ENCODE data around the gene FN3K.

Gene FN3K

DNA sequence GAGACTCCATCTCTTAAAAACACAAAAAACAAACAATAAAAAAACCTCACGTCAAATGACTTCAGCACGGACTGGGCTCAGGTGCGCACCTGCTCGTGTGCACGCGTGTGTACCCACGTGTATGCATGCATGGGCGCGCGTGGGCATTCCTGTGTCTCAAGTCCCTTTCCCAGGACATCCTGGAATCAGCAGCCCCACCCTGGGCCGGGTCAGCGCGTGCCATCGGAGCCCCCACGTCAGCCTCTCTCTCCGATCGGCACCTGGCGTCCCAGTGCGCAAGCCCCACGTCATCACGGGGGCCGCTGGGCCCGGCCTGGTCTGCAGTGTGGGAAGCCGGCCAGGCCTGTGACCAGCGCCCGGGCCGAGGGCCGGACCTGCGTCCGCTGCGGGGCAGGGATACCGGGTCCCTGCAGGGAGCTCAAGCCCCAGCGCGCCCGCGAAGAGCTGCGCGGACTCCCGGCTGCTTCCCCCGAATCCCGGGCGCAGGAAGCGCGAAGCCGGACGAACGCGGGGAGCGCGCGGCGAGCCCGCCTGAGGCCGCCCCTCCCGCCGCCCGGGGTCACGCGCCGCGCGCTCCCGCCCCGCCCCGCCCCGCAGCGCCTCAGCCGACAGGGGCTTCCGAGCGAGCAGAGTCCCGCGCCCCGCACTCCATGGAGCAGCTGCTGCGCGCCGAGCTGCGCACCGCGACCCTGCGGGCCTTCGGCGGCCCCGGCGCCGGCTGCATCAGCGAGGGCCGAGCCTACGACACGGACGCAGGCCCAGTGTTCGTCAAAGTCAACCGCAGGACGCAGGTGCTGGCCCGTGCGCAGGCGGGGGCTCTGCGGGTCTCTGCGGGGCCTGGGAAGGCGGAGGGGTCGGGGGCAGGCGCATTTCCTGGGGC lies at the start of gene FN3K:
Gene FN3K (plus strand): TSS at position 629 of the 880 bp plus-strand sequence. CDS start 22 bp downstream, at position 651.
- H3K4me3 ChIP-seq (ENCODE audit: low read length), result peak within 1 kb of the TSS; percentile 26; the same call in 1 of the 2 replicates
- TF ChIP-seq ZNF274 (IDR thresholded peaks at IDR 0.05; ENCODE audit: low read depth, low read length), result no peak

GRCh38 chr17:82686366-82687324 lies 48.8 kb upstream of the FN3K start:
- no peak overlapping the region for H3K4me3 ChIP-seq (ENCODE audit: low read length)
- TF ChIP-seq ZNF274 (IDR thresholded peaks at IDR 0.05; ENCODE audit: low read depth, low read length), result no peak

GRCh38 chr17:82687375-82687861 lies 48.0 kb upstream of the FN3K start:
- TF ChIP-seq ZNF274 (IDR thresholded peaks at IDR 0.05; ENCODE audit: low read depth, low read length), result no peak
- no peak overlapping the region for H3K4me3 ChIP-seq (ENCODE audit: low read length)

DNA sequence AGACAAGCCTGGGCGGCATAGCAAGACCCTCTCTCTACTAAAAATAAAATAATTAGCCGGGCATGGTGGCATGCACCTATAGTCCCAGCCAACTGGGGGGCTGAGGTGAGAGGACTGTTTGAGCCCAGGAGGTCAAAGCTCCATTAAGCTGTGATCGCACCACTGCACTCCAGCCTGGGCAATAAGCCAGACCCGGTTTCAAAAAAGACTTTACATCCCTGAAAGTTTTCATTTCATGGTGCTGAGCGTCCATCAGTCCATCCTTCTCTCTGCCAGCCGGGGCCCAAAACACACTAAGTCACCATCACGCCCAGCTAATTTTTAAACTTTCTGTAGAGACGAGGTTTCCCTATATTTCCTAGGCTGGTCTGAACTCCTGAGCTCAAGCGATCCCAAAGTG lies 47.5 kb upstream of the FN3K start:
- TF ChIP-seq ZNF274 (IDR thresholded peaks at IDR 0.05; ENCODE audit: low read depth, low read length), result no peak
- no peak overlapping the region for H3K4me3 ChIP-seq (ENCODE audit: low read length)

- H3K4me3 ChIP-seq (ENCODE audit: low read length), result no peak overlapping the region
- no peak for TF ChIP-seq ZNF274 (IDR thresholded peaks at IDR 0.05; ENCODE audit: low read depth, low read length)
Observed at GRCh38 chr17:82689077-82689476, 46.3 kb upstream of the FN3K start.

DNA sequence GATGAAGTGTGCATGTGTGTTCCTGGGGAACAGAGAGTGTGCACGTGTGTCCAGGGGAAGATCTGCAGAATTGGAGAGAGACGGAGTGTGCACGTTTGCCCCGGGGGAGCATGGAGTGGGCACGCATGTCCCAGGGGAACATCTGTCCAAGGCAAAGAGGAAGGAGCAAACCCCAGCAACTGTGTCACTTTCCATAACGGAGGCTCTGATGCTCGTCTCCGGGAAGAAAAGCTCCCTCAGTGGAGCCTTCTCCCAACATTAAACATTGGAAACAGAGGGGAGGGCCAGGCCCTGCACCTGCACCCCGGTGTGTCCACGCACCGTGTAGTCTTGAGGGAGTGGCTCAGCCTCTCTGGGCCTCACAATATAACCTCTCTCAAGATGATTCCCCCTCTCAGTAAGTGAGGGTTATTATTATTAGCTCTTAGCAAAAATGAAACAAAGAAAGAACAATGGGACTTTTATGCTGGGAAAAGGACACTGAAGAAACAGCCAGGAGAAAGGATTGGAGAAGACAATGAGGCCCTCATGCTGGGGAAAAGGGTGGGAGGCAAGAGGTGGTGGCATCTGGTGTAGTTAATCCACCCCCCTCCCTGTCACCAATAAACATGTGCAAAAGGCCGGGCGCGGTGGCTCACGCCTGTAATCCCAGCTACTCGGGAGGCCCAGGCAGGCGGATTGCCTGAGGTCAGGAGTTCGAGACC lies 44.5 kb upstream of the FN3K start:
- H3K4me3 ChIP-seq (ENCODE audit: low read length), result no peak overlapping the region
- no peak for TF ChIP-seq ZNF274 (IDR thresholded peaks at IDR 0.05; ENCODE audit: low read depth, low read length)

- no peak for TF ChIP-seq ZNF274 (IDR thresholded peaks at IDR 0.05; ENCODE audit: low read depth, low read length)
- no peak overlapping the region for H3K4me3 ChIP-seq (ENCODE audit: low read length)
Observed at GRCh38 chr17:82691714-82692113, 43.7 kb upstream of the FN3K start.

DNA sequence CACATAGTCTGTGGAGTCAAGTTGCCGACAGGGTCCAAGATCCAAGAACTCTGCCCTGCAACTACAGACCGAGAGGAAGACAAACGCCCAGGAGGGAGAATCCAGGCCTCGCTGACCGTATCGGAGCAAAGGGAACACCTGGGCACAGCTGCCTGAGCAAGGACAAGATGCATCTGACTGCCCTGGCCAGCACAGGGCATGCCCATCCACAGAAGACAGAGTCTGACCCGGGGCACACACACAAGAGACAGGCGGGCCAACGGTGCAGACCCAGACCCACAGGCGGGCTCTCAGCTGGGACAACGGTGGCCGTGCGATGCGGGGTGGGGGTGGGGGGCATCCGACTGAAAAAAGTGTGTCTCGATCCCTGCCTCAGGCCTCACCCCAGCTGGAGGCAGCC lies 43.1 kb upstream of the FN3K start:
- no peak overlapping the region for H3K4me3 ChIP-seq (ENCODE audit: low read length)
- TF ChIP-seq ZNF274 (IDR thresholded peaks at IDR 0.05; ENCODE audit: low read depth, low read length), result no peak

GRCh38 chr17:82693168-82693867 lies 42.1 kb upstream of the FN3K start:
- H3K4me3 ChIP-seq (ENCODE audit: low read length), result no peak overlapping the region
- no peak for TF ChIP-seq ZNF274 (IDR thresholded peaks at IDR 0.05; ENCODE audit: low read depth, low read length)

GRCh38 chr17:82694647-82695046 lies 40.8 kb upstream of the FN3K start:
- no peak for TF ChIP-seq ZNF274 (IDR thresholded peaks at IDR 0.05; ENCODE audit: low read depth, low read length)
- H3K4me3 ChIP-seq (ENCODE audit: low read length), result no peak overlapping the region

DNA sequence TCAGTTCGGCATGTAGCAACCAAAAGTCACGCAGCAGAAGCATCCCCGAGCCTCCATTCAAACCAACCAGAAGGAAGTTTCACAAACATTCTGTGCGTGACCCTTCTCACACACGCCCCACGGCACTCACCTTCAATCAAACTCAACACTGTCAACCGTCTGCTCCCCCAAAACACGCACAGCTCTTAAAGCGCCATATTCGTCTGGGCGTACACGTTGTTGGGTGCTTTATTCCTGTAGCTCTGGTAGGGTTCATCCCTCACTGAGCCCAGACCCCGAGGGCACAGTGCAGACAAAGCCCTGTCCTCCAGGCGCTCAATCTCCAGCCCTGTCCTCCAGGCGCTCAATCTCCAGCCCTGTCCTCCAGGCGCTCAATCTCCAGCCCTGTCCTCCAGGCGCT lies 39.2 kb upstream of the FN3K start:
- H3K4me3 ChIP-seq (ENCODE audit: low read length), result no peak overlapping the region
- TF ChIP-seq ZNF274 (IDR thresholded peaks at IDR 0.05; ENCODE audit: low read depth, low read length), result no peak

- peak overlapping the region; percentile 59; the same call in 1 of the 2 replicates for H3K4me3 ChIP-seq (ENCODE audit: low read length)
Observed at GRCh38 chr17:82696916-82697807, 38.3 kb upstream of the FN3K start.

DNA sequence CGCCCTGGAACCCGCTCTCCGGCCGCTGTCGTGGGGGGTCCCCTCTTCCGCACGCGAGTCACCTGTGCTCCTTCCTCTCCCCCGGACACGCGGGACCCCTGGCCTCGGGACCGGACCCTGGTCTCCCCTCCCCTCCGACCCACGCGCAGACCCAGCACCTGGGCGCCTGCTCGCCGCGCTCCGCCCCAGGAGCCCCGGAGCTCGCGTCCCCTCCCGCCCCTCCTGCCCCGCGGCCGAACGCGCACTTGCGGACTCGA lies 37.7 kb upstream of the FN3K start:
- TF ChIP-seq ZNF274 (IDR thresholded peaks at IDR 0.05; ENCODE audit: low read depth, low read length), result no peak
- H3K4me3 ChIP-seq (ENCODE audit: low read length), result peak overlapping the region; percentile 59

More at GRCh38 chr17:82696916-82697807, 38.3 kb upstream of the FN3K start:
- no peak for TF ChIP-seq ZNF274 (IDR thresholded peaks at IDR 0.05; ENCODE audit: low read depth, low read length)
